ENCODE results near the gene ELL.

The ELL gene

DNA sequence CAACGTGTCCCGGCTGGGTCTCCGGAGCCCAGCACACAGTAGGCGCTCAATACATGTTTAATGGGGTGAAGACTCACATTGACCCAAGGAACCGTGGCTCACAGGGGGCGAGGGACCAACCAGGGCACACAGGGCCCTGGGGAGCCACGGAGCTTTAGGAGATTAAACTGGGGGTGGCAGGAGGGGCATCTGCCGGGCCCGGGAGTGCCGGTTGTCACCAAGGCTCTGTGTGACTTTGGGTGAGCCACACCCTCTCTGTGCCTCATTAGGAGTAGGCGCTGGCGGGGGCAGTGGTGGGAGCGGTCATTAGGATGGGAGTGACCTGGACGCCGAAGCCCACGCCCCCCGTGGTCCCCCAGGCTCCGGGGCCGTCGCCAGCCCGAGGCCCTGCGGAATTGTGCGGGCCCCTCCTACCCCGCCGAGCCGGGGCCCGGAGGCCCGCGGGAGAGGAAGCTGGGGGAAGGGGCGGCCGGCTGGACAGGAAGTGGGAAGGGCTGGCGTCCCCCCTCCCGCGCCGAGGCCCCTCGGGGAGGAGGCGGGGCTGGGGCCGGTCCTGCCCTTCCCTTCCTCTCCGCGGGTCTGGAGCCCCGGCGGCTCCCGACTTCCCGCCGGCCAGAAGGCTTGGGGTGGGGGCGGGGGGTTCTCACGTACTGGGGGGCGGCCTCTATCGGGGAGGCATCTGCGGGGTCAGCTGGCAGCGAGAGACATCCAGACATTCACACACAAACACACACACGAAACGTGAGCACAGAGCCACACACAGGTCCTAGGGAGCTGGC lies 104.4 kb downstream of the ELL start:
- TF ChIP-seq, protein P1, sequence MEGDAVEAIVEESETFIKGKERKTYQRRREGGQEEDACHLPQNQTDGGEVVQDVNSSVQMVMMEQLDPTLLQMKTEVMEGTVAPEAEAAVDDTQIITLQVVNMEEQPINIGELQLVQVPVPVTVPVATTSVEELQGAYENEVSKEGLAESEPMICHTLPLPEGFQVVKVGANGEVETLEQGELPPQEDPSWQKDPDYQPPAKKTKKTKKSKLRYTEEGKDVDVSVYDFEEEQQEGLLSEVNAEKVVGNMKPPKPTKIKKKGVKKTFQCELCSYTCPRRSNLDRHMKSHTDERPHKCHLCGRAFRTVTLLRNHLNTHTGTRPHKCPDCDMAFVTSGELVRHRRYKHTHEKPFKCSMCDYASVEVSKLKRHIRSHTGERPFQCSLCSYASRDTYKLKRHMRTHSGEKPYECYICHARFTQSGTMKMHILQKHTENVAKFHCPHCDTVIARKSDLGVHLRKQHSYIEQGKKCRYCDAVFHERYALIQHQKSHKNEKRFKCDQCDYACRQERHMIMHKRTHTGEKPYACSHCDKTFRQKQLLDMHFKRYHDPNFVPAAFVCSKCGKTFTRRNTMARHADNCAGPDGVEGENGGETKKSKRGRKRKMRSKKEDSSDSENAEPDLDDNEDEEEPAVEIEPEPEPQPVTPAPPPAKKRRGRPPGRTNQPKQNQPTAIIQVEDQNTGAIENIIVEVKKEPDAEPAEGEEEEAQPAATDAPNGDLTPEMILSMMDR (IDR thresholded peaks at IDR 0.05; ENCODE audit: low read depth, low read length, missing control alignments): no peak
- H3K4me3 ChIP-seq (replicated peaks; ENCODE audit: low read depth, low read length): peak overlapping the region; percentile 43
- no peak for DNase-seq (ENCODE audit: extremely low read depth, low read depth)

DNA sequence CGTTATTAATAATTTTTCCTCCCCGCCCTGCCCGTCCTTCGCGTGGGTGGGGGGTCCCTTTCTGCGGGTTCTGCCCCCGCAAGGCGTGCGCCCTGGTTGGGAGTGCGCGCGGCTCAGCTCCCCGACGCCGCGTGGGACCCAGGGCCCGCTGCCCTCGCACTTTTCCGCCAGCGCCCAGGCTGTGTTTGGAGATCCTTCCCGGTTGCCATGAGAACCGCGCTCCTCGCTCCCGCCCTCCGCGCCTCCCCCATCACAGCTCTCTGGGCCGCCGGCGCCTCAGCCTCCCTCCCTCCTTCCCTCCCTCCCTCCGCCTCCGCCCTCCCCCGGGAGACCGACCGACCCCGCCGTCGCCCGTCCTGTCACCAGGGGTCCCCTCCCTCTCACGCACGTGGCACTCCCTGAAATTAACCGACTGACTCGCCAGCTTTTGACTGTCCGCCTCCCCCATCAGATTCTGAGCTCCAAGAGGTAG lies 105.1 kb downstream of the ELL start:
- DNase-seq (ENCODE audit: extremely low read depth, low read depth): peak; percentile 74
- TF ChIP-seq, protein P1 (IDR thresholded peaks at IDR 0.05; ENCODE audit: low read depth, low read length, missing control alignments): no peak
- peak overlapping the region; percentile 43 for H3K4me3 ChIP-seq (replicated peaks; ENCODE audit: low read depth, low read length)

DNA sequence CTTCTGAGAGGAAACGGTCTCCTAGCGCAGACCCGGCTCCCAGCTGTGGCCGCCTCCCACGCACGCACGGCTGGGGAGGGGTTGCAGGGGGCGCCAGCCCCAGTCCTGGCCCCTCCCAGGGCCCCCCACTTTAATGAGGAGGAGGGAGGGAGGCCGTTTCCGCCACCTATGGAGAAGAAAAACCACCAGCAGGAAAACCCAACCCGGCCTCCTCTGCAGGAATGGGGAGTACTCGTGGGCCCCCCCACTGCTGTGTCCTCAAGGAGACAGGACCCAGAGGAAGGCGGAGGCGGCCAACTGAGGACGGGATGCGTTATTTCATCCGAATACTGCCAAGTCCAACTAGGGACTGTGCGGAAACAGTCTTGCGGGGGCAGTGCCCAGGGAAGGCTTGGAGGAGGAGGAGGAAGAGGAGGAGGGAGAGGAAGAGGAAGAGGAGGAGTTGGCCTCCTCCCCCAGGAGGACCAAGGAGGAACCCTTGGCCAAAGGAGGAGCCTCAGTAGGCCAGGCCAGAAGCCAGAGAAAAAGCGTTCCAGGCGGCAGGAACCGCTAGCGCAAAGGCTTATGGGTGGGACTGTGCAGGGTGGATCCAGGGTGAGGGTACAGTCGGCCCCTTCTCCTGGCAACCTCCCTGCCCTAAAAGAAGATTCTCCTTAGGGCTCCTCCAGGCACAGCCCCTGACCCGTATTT lies 106.5 kb downstream of the ELL start:
- DNase-seq (ENCODE audit: extremely low read depth, low read depth): peak; percentile 89

DNA sequence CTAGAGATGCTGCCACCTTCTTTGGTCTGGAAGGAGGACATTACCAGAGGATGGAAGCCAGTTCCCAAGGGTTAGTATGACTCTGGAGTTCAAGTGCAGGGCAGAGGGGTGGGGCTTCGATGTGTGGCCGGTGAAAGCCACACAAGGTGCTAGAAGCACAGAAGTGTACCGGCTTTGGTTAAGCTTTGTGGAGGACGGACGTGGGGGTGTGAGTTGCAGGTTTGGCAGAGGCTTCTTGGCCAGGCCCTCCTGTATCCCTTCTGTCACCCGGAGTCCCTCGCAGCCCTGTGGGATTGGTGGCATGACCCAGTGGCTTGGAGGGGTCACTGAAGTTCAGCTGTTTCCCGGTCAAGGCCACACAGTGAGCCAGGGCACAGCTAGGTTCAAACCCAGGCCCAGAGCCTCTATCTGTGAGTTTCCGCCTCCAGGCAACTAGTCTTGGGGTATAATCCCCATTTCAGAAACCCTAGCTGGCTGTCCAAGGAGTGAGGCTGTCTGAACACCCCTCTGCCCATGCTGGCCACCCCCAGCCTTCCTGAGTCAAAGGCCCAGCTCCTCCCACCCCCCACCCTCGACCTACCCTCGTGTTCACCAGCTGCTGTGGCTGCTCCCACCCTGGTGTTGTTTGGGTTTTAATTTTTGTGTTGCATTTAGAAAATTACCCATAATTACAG lies 107.2 kb downstream of the ELL start:
- DNase-seq (ENCODE audit: extremely low read depth, low read depth): no peak
- peak overlapping the region; percentile 36 for H3K4me3 ChIP-seq (replicated peaks; ENCODE audit: low read depth, low read length)
- TF ChIP-seq, protein P1 (IDR thresholded peaks at IDR 0.05; ENCODE audit: low read depth, low read length, missing control alignments): no peak

More for the DNA sequence above, 106.5 kb downstream of the ELL start:
- peak overlapping the region; percentile 36 for H3K4me3 ChIP-seq (replicated peaks; ENCODE audit: low read depth, low read length)
- TF ChIP-seq, protein P1 (IDR thresholded peaks at IDR 0.05; ENCODE audit: low read depth, low read length, missing control alignments): no peak

DNA sequence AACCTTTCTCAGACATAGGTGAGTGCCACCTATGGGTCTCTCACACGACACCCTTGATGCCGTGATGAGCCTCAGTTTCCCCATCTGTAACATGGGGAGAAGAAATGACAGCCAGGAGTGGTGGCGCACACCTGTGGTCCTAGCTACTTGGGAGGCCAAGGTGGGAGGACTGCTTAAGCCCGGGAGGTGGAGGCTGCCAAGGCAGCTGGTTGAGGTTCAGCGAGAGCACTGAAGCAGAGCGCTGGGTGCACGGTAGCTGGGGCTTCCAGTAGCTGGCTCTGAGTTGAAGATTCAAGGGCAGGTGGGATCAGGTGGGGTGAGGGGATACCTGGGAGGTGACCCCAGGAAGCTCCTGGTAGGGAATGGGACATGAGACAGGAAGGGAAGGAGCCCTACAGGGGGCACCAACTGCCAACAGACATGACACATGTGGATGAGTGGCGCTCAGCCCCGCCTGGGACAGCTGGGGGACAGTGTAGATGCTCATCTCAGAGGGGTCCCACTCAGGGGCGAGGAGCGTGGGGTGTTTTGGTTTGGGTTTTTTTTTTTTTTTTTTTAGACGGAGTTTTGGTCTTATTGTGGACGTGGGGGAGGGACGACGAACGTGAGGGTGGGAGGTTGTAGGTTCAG lies 109.1 kb downstream of the ELL start:
- H3K4me3 ChIP-seq (replicated peaks; ENCODE audit: low read depth, low read length): no peak overlapping the region
- TF ChIP-seq, protein P1 (IDR thresholded peaks at IDR 0.05; ENCODE audit: low read depth, low read length, missing control alignments): no peak
- no peak for DNase-seq (ENCODE audit: extremely low read depth, low read depth)

DNA sequence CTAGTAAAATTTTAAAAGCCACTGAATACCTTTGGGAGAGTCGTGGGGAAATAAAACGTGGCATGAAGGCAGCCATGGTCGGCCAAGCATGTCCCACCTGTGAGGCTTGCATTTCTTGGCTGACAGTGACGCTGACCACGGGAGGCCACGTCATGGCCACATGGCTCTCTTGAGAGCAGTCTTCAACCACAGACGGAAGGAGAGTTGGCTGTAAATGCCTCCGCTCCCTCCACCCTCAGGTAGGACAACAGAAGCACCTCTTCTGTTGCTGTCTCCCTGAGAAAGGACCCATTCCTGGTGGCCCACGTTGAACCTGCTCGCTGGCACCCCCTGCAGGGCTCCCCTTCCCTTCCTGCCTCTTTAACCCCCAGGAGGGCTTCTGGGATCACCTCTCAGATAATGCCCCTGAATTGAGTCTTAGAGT lies 113.8 kb downstream of the ELL start:
- TF ChIP-seq, protein P1 (IDR thresholded peaks at IDR 0.05; ENCODE audit: low read depth, low read length, missing control alignments): peak; percentile 50
- DNase-seq (ENCODE audit: extremely low read depth, low read depth): no peak
- H3K4me3 ChIP-seq (replicated peaks; ENCODE audit: low read depth, low read length): no peak overlapping the region
